Left kidney (tissue), 2 donors: Measurements from ENCODE around the gene PDZD8. TPM values are rescaled to one million over a fixed set of nuclear protein-coding genes. Genes with fewer than 3 reads are reported as not detected.
"Not testable (repeated sequence)": the region's sequence is repeated elsewhere in the genome, so short reads cannot be mapped to it uniquely, and the experiment has no call there.

Experiments used
- DNase-seq: peaks from one replicate; pipeline ENCODE4 v3.0.0-alpha.2; 2013
- polyA plus RNA-seq: library from polyadenylated mRNA; unstranded; fragments of 120-200 nt; gene quantifications from one replicate; pipeline ENCODE4 v1.2.1, GENCODE V29; 2013; ENCODE audit not compliant: insufficient read length

The PDZD8 gene
- polyA plus RNA-seq, 1 donor = 48.4 TPM

DNA sequence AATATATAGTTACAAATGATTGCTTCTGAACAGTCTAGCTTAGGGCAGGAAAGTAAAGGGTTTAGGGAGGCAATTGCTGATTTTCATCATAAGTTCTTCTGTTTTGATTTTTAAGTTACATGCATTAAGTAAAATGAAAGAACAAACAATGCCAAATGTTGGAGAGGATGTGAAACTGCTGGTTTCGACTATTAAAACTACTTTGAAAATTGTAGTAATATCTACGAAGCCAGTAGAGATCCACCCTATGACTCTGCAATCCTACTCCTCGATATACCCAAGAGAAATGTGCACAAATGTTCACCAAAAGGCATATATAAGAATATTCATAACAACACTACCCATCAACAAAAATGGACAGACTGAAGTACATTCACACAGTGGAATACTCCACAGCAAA is 24.3 kb downstream of the PDZD8 start:
- no peak for DNase-seq

DNA sequence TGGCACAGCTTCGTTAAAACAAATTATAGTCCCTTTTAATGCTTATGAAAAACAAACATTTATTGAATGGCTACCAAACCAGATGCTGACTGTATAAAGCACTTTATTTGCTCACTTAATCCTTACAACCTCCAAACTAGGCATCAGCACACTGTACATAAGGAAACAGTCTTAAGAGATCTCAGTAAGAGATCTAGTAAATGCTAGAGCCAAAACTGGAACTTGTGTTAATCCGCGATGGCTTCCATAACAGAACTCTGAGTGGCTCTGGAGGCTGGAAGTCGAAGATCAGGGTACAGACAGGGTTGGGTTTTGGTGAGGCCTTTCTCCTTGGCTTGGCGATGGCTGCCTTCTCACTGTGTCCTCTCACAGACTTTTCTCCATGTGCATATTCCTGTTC is 27.0 kb downstream of the PDZD8 start:
- DNase-seq = no peak

DNA sequence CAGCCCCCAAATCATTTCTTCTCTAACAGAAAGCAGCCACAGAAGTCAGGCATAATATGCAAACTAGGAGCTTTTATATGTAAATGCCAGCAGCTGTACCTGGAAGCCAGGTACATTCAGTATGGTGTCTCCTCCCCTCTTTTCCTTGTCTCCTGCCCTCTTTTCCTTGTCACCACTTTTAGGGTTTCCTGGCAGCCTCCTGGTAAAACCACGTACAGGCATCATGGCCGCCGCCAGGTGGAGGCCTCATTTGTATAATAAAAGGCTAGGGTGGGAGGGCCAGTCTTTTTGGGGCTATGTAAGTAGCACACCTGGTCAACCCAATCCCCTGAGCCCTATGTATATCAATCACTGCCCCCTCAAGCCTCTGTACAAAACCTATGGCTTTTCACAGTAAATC is 28.7 kb downstream of the PDZD8 start:
- DNase-seq = no peak

DNA sequence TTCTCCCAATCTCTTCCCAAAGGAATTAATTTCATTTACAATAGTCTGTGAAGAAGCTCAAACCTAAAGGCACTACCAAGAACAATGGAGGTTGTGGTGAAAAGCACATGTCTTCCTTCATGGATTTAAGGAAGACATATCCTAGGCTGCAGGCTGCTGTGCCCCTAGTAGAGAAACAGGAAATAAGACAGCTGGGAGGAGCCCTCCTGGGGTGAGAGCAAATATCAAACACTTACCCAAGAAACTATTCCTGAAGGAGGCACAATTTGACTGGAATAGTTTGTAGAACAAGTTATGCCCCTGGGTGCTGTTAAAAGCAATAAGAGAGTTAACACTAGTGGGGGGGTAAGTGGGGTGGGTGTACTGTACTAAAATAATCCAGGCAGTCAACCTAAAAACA is 30.1 kb downstream of the PDZD8 start:
- DNase-seq = no peak

DNA sequence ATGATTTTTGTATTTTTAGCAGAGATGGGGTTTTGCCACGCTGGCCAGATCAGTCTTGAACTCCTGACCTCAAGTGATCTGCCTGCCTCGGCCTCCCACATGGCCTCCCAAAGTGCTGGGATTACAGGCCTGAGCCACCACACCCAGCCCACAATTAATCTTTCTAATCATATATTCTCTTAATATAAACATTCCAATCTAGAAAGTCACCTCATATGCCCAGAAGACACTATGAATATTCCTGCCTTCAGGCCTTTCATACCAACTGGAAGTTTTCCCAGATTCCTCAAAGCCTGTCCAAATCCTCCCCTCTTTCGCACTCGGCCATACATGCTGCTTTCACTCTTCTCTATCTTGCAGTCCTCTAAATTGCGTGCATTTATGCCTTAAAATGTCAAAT is 32.6 kb downstream of the PDZD8 start:
- DNase-seq = no peak

DNA sequence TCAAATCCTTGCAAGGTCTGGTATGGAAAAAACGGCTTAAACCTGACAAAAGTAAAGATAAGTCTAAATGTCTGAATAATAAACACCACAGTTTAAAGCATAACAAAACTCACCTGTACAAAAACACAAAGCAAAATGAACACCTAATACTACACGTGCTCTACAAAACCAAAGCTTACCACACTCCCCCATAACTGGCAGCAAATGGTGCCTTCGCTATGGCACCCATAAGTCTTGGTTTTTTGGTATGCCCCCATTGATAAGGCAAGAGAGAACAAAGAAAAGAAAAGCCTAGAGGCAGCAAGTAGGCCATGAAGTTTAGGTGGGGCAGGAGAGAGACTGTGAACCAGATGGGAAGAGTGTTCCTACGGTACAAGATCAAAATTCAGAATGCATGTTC is 34.2 kb downstream of the PDZD8 start:
- DNase-seq = no peak

DNA sequence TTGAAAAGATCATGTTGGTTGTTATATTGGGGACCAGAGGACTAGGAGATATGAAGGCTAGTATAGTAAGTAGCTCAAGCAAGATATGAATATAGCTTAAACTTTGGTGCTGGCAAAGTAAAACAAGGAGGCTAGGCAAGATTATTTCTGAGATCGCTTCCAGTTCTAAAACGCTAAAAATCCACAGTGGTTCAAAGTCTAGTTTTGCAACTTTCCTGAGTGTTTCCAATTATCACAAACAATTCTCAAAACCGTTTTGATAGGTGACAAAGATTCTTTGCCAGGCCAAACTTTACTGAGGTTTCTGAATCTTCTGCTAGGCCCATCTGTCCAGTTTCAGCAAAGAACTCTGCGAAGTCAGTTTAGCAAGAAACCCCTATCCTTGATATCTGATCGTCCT is 35.3 kb downstream of the PDZD8 start:
- no peak for DNase-seq

DNA sequence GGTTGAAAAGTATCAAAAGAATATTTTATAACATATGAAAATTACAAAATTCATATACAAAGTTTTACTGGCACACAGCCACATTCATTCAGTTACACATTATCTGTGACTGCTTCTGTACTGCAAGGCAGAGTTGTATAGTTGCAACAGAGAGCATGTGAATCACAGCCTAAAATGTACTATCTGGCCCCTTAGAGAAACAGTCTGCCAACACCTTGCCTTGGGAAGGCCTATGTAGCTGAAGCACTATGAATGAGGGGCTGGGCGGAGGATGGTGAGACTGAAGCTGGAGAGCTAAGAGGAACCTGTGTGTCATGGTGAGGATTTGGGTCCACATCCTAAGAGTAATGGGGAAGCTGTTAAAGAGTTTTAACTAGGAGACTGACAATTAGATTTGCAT is 35.7 kb downstream of the PDZD8 start:
- DNase-seq = no peak

DNA sequence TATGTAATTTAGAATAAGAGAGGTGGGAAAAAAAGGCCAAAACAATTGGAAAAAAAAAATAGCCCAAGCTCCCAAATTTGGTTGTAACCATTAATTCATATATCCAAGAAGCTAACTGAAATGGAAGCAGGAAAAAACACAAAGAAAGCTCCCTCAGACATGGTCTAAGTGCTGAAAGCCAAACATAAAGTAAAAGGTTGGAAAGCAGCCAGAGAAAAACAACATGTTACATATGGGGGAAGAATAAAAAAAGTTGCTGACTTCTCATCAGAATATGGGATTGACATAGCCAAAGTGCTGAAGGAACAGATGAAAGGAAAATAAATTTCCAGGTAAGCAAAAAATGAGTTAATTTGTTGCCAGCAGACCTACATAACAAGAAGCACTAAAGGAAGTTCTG is 40.3 kb downstream of the PDZD8 start:
- no peak for DNase-seq

DNA sequence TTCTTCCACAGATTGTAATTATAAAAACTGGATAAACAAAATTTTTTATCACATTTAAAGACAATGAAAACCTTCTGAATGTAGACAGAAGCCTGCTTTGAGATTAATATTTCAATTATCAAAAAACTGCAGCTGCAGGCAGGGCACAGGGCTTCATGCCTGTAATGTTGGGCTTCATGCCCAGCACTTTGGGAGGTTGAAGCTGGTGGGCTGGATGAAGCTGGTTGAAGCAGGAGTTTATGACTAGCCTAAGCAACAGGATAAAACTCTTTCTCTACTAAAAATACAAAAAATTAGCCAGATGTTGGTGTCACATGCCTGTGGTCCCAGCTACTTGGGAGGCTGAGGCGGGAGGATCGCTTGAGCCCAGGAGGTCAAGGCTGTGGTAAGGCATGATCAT is 41.2 kb downstream of the PDZD8 start:
- no peak for DNase-seq

DNA sequence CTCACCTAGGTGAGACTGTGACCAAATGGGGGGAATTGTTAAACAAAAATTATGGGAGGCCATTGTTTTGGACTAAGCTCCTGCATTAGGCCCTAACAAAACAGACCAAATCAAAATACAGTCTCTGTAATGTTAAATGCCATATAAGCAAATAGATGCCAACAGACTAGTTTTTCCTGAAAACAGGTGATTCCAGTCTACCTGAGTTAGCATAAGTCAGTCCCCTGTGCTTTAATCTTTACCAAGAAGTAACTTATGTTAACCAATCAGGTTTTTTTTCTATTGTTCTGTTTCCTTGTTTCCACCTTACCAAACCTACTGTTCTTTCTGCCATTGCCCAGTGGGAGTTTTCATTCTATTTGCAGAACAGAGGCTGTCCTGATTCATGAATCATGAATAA is 48.0 kb downstream of the PDZD8 start:
- DNase-seq = no peak

DNA sequence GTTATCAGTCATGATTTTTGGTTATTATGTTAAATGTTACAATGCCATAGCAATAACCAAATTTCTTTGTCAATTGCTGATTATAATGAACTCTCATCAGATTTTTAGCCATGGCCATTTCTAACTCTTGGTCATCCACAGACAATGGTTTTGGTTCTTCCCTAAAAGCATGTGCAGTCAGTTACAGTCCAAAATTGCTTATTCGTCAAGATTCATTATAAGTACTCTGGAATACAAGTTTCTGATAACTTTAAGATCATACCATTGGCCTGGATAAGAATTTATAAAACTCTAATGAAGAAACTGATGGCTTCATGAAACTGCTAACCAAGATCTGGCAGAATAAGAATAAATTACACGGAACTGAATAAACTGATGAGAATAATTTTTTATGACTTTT is 50.9 kb downstream of the PDZD8 start:
- DNase-seq = no peak

DNA sequence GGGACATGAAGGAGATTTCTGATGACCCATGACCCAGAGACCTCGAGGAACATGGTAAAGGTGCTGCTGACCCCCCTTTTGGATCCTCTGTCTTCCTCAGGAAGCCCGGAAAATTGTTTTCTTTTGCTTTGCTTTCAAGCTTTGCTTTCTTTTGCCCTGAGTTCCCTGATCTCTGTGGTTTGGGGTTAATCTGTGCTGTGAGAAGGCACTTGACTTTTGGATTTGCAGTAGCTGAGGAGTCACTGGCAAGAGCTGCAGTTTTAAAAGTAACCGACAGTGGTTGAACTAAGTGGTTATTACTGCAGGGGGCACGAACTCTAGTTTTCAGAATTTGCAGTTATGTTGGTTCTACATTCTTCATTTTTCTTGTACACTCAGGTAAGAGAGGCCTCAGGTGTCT is 53.0 kb downstream of the PDZD8 start:
- DNase-seq = no peak

DNA sequence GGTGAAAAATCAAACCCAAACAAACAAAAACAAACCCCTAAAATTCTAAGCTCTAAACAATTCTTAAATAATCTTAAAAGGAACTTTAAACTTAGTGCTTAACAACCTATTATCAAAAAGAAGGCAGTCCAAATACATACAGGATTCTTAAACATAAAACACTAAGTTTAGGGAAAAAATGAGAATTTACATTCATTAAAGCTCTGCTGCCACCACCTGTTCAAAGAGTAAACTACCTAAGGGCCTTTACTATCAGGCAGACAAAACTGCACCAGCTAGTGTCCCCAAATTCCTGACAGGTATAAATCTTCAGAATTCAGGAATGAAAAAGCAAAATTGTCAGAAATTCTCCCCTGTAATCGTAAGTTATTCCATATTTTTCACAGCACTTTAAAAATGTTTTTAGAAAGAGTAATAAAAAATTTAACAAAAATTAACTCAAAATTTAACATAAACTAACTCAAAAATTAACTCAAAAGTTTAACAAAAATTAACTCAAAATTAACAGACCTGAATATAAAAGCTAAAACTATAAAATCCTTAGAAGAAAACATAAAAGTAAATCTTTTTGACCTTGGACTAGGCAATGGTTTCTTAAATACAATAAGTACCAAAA is 55.1 kb downstream of the PDZD8 start:
- peak; percentile 32 for DNase-seq

DNA sequence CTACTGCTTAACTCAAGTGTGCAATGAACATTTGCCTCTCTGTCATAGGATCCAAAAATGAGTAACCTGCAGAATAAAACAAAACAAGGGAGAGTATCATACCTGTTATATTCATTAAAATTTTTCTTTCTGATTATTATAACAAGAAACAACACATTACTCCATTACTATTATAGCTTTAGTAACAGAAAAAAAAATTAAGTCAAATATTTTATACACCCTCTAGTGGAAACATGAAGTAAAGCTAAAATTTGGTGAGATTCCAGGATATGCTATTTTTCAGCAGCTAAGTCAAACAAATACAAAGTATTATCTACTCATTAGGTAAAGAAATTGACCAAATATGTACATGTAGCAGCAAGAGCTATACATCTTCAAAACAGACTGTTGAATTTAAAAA is 56.3 kb downstream of the PDZD8 start:
- DNase-seq = no peak

DNA sequence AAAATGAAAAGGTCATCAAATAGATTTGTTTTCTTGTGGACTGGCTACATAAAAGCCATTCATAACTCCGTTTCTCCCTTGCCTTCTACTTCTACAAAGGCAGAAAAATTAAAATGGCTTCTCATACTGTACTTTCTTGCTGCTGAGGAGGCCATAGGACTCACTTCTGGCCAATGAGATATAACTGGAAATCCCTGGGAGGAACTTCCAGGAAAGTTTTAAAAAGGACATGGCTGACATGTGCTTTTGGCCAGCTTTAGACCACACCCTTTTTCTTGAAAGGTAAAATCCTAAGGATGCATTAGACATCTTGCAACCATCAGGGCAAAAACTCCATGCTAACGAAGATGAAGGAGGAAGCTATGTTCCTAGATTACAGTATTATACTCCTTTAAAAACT is 58.5 kb downstream of the PDZD8 start:
- DNase-seq = no peak

DNA sequence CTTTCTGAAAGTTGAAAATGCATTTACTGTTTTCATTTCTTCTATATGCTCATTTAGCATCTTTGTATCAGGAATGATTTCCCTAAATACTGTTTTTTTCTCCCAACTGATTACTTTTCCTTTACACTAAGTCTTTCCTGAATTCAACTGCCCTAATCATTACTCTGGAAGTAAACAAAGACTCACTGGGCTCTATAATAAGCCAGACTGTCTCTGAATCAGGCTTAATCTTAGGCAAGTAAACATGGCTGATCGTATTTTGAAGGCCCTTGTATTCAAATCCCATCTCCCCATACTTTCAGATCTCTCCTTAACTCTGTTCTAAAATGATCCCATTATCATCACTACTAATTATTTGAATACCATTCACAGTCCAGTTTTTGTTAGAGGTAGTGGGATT is 61.6 kb downstream of the PDZD8 start:
- no peak for DNase-seq

DNA sequence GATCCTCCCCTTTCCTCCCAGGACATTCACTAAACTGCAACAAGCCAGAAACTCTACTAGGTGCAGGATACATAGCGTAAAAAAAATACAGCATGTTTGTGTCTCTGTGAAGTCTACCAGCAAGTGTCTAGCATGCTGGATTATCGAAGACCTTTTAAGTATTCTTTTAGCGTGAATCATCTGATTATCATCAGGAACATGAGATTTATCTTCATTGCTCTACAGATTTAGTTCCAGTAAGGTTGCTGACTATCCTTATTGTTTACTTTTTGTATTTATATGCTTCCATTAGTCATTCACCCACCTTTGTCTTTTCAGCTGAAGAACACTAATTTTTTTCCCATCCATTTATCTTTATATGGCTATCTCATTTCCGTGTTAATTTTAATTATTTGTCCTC is 62.8 kb downstream of the PDZD8 start:
- no peak for DNase-seq

DNA sequence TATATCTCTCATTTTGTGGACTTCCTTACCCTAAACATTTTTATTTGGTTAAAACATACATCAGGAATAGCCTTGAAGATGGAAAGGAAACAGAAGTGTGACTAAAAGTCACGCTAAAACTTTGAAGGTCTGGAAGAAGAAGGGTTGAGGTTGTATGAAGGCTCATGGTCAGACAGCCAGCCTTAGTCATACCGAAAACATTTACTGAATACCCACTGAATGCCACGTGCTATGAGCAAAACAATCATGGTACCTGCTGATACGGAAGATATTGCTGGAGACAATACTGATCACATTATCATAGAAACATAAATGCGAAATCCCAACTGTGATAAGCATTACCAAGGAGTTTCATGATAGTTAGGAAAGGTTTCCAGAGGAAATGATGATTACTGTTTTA is 64.0 kb downstream of the PDZD8 start:
- DNase-seq = no peak

DNA sequence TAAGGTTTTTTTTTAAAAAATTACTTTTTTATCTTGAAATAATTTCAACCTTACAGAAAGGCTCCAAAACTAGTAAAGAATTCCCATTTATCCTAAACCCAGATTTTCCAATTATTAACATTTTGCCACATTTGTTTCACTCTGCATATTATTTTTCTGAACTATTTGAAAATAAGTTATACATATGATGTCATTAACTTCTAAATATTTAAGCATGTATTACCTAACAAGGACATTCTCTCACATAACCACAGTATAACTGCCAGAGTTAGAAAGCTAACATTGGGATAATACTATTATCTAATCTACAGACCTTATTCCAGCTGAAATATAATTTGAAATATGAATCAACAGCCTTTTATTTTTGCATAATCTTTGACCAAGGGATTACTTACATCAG is 68.6 kb downstream of the PDZD8 start:
- no peak for DNase-seq

DNA sequence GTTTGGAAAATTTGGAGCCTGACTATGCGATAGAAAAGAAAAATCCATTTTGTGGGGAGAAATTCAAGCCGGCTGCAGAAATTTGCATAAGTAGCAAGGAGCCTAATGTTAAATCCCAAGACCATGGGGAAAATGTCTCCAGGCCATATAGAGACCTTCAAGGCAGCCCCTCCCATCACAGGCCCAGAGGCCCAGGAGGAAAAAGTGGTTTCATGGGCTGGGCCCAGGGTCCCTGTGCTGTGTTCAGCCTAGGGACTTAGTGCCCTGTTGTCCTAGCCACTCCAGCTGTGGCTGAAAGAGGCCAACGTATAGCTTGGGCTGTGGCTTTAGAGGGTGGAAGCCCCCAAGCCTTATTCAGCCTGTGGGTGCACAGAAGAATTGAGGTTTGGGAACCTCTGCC is 71.8 kb downstream of the PDZD8 start:
- not testable (repeated sequence) for DNase-seq

DNA sequence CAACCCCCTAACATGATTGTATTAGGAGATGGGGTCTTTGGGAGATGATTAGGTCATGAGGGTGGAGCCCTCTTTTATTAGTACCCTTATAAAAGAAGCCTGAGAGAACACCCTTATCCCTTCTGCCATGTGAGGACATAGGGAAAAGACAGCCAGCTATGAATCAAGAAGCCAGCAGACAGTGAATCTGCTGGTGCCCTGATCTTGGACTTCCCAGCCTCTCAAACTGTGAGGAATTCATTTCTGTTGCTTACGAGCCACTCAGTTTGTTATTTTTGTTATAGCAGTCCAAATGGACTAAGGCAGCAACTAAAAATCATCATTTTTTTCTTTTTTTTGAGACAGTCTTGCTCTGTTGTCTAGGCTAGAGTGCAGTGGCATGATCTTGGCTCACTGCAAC is 74.6 kb downstream of the PDZD8 start:
- no peak for DNase-seq

DNA sequence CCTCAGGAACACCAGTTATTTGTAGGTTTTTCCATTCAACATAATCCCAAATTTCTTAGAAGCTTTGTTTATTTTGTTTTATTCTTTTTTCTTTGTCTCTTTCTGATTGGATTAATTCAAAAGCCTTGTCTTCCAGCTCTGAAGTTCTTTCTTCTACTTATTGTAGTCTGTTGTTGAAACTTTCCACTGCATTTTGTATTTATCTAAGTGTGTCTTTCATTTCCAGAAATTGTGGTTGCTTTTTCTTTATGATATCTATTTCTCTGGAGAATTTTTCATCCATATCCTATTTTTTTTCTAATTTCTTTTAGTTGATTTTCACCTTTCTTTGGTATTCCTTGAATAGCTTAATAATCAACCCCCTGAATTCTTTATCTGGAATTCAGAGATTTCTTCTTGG is 75.8 kb downstream of the PDZD8 start:
- no peak for DNase-seq

DNA sequence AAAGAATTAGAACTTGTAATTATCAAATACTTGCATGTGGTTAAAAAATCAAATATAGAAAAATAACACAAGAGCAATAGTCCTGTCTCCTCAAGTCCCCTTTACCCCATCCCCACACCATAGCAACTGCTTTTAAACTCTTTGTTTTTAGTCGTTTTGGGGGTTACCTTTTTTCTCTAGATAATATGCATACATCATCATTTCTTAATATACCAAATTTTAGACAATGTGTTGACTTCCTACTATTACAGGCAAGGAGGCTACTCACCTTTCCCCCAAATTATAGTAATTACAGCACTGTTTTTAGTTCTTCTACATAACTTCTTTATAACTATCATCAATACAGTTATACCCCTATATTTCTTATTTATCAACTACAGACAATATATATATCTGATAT is 77.0 kb downstream of the PDZD8 start:
- no peak for DNase-seq

DNA sequence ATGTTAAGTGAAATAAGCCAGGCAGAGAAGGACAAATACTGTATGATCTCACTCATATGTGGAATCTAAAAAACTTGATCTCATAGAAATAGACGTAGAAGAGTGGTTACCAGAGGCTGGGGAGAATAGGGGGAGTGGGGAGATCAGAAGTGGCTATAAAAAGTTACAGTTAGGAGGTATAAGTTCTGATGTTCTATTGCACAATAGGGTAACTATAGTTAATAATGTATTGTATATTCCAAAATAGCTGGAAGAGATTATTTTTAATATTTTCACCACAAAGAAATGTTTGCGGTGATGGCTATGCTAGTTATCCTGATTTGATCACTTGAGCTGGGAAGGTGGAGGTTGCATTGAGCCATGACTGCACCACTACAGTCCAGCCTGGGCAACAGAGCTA is 80.5 kb downstream of the PDZD8 start:
- no peak for DNase-seq
